HG03457 (cell line): ENCODE results near the gene IQSEC1.

Source experiments
- ATAC-seq: cut with Tn5 transposase; IDR thresholded peaks from one replicate; pipeline ENCODE4 v1.9.1; 2021; ENCODE audit warnings: moderate number of reproducible peaks; ENCODE audit not compliant: unreplicated experiment

The IQSEC1 gene

DNA sequence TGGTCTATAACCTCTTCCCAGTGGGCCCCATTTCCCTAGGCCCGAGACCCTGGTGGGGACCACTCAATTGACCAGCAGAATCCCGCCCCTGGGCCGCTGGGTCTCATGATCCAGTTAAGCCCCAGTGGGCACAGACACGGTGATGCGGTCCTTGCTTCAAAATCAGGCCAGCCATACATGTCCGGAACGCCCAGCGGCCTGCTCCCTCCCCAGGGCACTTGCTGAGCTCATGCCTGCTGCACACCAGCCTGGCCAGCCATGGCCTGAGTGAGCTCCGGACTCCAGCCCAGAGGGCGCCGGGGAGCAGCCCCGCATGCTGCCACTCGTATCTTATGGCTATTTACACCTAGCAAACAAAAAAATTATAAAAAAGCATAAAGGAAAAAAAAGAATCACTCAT, 34.4 kb upstream of the IQSEC1 start:
- ATAC-seq: no peak

DNA sequence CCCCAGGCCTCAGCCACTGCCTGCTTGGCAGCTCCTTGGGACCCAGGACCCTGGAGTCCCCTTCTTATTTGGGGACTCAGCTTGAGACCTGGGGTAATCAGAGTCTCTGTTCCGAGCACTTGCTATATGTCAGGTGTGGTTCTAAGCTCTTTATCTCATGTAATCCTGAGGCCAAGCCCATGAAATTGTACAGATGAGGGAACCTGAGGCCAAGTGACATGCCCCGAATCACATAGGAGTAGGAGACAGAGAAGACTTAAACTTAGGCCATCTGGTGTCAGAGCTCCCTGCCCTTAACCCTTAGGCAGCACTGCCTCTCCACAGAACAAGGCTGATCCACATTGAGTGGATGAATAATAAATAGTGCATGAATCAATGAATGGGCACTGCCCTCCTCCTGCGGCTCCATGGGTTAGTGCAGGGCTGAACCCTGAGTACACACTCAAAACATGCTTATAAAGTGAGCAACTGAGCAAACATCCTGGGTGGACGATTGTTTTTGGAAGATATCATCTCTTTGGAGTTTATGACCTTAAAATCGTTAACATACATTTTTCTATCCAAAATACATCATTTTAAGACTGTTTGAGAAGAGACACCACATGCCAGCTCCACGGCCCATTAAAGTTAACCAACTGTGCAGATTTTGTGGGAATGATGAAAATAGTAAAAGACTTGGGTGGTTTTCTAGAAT, 33.2 kb upstream of the IQSEC1 start:
- ATAC-seq: no peak

DNA sequence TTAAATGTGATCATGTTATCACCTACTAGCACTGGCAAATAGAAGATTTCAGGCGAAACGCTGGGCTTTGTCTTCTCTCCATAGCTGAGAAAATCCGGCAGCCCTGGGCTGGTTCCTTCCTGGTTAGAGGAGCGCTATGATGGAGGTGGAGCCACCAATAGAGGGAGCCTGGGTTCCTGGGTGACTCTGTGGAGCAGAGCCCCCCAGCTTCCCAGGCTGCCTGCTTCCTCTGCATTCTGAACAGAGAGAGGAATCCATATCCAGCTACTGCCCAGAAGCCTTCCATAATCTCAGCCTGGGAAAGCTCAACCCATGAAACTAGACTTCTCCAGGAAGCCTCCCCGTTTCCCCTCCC, 32.6 kb upstream of the IQSEC1 start:
- ATAC-seq: no peak

DNA sequence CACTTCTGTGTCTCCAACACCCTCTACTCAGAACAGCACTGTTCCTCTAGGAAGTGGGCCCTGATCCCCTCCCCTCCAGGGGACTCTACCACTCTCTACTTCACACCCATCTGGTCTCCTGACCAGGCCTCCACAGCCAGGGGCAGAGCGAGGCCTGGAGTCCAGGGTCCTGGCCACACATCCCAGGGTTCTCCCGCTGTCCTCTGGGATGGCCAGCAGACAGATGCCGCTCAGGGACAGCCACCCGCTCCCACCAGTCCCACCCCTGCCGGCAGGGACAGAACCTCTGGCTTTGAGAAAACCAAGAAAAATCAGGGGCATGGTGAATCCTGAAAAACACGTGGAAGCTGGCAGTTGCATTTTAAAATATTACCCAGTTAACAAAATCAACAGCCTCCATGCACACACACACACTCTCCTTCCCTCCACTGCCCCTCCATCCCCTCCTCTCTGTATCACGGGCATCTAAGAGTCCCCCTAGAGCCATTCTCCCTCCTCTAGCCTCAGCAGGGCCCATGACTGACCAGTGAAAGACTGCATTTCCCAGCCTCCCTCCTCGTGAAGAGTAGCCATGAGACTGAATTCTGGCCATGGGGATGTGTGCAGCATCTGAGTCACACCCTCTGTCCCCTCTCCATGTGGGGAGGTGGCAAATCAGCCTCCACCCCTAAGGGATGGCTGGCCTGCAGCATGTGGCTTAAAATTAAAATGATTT, 32.1 kb upstream of the IQSEC1 start:
- no peak for ATAC-seq

DNA sequence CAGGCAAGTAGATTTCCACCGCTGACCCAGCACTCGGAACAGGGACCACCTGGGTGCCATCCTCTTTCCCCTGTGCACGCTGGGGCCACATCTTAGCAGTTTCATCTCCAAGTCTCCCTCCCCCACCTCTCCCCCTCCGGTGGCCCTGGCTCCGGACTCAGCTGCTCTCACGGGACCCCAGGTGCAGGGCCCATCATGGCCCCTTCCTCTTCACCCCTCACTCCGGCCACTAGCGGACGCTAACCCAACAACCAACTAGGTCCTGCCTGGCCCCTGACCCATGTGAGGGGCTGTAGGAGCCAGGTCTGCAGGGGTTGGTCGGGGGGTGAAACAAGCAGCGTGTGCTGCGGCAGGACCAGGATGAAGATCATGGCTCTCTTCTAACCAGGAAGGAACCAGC, 31.3 kb upstream of the IQSEC1 start:
- ATAC-seq: no peak

DNA sequence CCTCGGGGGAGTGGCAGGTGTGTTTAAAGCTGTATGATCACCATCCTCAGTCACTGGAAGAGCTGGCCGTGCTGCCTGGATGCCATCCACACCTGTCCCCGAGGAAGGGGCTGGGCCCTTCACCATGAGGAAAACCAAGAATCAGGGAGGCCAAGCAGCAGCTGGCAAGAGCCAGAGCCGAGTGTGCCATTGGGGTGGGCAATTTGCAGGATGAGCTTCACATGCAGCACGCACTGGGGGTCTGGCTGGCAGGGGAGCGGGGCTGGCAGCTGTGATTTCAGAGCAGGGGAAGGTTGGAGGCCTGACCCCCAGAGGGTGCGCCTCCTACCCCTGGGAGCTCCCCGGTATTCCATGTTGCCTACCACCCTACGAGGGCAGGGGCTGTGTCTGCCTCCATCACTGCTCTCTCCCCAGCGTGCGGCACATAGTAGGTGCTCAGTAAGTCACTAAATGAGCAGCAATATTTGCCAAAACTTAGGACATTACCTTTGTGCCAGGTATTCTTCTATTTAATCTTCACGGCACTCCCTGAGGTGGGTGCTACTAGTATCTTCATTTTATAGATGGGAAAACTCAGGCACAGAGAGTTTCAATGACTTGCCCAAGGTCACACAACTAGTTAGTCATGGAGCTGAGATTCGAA, 30.3 kb upstream of the IQSEC1 start:
- ATAC-seq: no peak

DNA sequence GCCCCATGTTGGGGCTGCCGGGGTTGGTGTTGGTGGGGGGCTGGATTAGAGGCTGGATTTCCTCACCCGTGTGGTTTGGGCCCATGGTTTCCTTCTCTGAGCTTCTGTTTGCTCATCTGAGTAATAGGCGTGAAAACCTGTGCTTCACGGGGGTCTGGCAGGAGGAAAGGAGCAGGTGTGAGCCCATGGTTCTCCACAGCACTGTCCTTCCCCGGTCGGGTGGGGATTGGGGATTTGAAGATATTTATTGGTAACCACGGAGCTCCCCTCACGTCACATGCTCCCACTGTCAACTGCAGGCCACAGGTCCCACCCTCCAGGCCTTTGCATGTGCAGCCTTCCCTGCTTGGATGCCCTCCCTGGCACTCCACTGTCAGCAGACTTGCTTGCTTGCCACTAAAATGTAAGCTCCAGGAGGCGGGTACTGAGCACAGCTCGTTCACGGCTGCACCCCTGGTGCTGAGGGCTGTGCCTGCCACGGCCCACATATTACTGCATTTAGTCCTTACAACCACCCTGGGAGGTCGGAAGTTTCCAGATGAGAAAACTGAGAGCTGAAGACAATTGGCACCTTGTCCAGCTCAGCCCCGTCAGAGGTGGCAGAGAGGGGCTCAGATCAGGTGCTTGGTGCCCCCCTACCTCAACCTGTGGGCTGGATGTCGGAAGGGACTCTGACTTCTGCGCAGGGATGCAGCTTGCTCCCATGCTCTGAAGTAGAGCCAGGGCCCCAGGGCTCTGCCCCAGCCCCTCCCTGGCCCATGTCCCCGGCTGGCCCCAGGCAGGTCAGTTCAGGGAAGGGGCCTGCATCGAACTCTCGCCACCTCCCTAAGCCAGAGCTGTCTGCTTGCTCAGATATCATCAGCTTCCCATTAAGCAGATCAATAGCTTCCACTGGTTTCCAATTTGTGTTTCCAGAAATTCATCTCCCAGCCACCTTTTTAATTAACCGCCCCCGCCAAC, 29.4 kb upstream of the IQSEC1 start:
- no peak for ATAC-seq

DNA sequence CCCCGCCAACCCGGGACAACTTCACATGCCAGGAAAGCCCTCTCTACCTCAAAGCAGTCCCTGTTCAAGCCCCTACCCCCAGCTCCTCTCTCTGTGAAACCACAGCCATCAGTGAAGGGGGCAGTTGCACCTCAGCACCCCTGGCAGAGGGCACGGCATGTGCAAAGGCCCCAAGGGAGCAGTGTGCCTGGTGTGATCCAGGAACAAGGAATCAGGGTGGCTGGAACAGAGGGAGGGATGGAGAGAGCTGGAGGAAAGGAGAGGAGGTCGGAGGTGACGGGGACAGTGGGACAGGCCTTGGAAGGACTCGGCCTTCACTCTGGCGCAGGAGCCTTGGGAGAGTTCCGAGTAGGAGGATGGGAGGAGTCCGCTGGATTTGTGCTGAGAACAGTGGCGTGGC, 26.5 kb upstream of the IQSEC1 start:
- no peak for ATAC-seq

DNA sequence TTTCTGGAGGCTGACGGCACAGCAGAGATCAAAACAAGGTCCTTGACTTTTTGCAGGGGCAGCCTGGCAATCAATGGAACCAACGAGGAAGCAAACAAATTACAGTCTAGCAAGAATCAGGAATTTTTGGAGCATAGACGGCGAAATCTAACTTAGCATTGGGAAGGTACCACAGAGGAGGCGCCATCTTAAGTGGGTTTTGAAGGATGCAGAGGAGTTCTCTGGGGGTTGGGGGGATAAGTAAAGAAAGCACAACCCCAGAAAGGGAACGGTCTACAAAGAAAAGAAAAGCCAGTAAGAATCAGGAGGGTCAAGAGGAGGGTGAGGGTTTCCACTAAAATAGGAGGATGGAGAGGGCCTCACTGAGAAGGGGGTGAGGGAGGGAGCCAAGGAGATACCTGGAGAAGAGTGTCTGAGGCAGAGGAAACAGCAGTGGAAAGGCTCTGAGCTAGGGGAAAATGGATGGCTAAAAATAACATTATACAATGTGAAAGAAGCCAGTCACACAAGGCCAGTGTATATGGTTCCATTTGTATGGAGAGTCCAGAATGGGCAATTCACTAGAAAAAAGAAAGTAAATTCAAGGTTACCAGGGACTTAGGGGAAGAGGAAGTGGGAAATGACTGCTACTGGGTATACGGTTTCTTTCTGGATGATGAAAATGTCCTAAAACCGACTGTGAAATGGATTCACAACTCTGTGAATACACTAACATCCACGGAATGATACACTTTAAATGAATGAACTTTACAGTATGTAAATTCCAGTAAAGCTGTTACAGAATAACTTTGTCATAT, 25.2 kb upstream of the IQSEC1 start:
- no peak for ATAC-seq

DNA sequence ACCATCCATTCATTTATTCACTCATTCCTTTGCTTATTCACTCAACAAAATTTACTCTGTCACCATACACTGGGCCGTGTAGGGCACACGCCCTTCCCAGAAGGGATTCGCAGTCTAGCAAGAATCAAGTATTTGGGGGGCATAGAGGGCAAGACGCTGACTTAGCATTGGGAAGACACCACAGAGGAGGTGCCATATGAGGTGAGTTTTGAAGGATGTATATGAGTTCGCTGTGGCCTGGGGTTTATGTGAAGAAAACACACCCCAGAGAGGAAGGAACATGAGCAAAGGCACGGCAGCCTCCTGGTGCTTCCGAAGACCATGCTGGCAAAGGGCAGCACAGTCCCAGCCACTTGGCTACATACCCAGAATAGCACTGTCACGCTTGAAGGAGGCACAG, 23.1 kb upstream of the IQSEC1 start:
- ATAC-seq: no peak

DNA sequence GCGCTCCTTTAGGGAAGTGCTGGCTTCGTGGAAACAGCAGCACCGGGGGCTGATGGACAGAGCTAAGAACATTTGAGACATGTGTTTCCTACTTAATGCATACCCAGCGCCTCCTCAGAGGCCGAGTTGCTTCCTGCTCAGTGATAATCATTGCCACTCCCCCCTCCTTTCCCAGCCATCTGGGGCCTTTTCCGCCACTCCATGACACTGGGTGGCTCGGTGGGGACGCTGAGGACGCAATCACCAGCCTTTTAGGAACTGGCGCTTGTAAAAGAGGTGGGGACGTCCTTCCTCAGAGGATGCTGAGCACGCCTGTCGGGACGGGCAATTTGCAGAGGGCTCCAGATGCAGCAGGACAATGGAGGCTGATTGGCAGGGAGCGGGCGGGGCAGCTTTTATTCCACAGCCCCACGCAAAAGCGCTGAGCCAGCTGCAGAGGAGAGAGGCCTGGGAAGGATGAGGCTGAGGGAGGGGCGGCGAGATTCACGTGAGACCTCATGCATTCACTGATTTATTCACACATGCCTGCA, 22.2 kb upstream of the IQSEC1 start:
- no peak for ATAC-seq

DNA sequence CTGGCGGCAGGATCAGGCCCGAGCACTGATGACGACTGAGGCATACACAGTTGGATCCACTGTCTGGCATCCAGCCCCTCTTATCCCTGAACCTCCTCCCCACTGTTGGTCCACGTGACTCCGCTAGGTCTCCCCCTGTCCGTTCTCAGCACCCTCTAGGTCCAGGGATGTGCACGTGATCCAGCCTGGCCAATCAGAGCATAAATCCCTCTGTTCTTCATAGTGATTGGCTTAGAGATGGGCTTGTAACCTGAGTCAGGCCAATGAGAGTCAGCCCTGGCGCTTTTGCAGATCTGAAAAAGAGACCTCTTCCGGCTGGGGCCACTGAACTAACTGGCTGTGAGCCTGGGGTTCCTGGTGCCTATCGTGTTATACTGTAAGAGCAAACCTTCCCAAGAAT, 20.5 kb upstream of the IQSEC1 start:
- no peak for ATAC-seq

DNA sequence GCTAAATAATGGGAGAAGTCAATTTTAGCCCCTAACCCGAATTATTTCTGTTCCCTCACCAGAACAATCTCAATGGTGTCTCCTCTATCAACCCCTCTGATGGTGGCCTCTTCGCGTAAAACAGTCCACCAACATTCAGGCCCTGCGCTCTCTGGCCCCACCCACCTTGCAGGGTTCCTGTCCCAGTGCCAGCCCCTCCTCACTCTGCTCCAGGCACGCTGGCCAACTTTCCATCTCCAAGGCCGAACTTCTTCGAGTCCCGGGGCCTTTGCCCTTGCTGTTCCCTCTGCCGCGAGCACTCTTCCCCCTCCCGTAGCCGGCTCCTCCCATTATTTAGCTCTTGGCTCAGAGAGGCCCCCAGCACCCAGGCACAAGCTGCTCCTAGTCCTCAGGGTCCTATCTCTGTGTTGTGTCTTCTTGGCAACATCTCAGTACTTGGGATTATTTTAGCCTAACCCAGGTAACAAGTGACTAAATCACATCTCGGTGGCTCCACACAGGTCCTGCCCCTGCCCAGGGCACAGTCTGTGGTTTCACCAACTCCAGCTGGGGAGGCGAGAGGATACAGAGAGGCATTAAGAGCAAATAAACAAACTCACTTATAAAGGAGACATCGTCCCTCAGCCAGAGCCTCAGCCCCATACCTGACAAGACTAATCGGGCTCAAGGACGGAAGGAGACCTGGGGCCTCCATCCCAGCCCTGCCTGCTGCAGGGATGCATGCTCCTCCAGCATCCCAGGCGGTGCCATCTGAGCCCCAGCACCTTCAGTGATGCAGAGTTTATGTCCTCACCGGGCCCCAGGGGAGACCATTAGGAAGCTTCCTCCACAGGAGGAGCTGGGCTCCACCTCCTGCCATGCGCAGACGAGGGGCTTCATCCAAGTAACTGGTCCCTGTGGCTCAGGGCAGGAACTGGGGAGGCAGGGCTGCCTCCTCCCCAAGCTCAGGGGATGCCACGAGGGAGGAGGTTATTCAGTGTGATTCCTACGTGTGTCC, 19.7 kb upstream of the IQSEC1 start:
- ATAC-seq: no peak

DNA sequence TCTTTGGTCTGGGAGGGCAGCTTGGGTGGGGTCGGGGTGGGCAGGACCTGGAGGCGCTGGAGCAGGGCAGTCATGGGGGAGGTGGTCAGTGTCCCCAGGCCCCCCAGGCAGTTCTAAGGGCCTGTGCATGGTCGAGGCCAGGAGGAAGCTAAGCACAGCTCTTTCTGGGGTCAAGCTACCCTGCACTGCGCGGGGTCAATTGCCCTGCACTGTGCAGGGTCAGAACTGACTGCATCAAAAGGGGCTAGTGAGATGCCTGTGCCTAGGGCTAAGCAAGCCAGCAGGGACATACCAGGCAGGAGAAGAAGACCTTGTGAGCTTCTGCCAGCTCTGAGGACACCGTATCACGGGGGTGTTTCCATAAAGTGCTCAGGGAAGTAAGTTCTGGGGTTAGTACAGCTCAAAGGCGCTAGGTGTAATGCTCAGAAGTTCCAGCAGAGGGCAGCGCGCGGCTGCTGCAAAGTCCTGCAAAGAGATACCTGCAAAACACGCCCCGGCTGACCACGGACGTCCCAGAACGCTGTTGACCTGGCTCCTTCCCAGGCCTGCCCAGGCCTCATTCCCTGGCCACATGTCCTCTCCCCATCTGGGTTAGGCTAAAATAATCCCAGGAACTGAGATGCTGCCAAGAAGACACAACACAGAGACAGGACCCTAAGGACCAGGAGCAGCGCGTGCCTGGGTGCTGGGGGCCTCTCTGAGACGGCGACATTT, 18.8 kb upstream of the IQSEC1 start:
- ATAC-seq: no peak

DNA sequence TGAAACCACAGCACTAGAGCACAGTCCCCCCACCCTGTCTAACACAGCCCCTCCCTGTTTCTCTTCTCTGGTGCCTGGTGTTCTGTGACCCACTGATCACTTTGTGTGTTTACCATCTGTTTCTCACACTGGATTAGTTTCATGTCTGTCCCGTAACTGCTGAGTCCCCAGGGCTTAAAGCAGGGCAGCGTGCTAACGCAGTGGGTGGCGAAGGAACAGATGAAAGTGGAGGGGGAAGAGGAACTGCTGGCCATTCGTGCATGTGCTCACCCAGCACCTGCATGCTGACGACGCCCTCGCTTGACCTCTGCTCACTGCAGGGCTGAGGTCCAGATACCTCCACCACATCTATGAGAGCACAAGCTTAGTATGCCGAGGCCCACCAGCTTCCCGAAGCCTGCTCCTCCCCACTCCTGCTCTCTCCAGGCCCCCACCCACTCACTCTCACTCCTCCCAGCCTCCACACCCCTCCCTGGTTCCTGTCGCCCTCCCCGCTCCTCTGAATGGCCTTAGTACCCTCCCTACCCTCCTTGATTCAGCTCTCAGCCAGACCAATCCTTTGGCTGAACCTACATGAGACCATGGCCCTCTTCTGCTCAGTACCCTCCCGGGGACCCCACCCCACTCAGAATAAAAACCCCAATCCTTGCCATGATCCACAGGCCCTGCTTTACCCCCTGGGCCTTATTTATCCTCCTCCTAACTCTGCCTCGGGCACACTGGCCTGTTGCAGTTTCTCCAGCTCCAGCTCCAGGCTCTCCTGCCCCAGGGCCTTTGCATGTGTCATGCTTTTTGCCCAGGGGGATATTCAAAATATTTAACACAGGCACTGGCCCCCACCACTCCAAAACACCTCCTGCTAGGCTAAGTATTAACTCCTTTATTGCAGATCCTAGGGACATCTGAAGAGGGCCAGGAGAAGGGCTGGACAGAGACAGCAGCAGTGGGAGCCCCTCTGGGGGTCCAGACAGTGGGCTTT, 15.1 kb upstream of the IQSEC1 start:
- no peak for ATAC-seq

DNA sequence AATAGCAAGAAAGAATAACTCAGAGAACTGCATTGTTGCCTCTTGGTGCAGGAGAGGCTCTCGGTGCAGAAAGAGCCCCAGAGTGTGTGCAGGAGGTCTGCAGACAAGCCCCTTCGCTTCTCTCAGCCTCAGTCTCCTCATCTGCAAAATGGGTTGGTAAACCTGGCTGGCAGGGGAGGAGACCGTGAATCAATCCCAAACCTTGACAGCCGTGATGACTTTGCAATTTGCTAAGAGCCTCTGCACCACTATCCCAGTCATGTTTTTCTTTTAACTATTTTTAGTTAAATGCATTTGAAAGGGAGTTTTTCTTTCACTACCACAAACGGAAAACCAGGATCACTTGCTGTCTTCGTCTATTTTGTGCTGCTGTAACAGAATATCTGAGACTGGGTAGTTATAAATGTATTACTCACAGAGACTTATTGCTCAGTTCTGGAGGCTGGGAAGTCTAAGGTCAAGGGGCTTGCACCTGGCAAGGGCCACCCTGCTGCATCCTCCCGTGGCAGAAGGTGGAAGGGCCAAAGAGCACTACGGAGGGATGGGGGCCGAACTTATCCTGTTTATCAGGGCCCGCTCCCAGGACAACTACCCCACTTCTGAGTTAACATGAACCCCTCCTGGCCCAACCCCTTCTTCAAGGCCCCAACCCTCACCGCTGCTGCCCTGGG, 14.2 kb upstream of the IQSEC1 start:
- ATAC-seq: no peak

DNA sequence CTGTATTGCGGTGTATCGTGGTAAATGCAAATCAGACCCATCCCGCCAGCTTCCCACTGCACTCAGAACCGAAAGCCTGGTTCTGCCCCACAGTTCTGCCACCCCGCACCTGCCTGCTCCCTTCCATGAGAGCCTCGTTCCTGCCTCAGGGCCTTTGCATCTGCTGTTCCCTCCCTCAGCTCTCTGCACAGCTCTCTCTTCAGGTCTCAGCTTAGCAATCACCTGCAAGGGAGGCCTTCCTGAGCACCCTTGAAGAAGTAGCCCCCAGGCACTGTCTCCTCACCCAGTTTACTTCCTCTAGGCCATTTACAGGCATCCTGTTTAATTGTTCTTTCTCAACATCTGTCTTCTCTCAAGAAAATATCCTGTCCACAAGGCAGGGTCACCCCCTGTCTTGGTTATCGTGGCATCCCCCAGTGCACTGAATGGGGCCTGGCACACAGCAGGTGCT, 13.3 kb upstream of the IQSEC1 start:
- ATAC-seq: no peak
